ENCODE measurements around the gene RSAD1. TPM values are rescaled to one million over a fixed set of nuclear protein-coding genes. Genes with fewer than 3 reads are reported as not detected.

RSAD1 gene
- total RNA-seq, 4 donors from 2014 or later: 30.2 to 50.1 (median 34.7) TPM

- DNase-seq: no peak
- Histone ChIP-seq H3K36me3 (peaks cover 0 to 6% of the 10 kb centered on the region in 2 donors), H3K9me3 (no peaks in the 10 kb centered on the region), H3K4me1 (peaks cover 35% of the 10 kb centered on the region in 2 donors), H3K27ac (peak overlapping the region; percentile 33 to 87 (median 86)), H3K4me3 (replicated peaks in 1 of 3) (no peak overlapping the region), H3K27me3 (no peaks in the 10 kb centered on the region)
- intact Hi-C loops (cut with DNase I): loop anchor here (10.0 kb wide), 2 partner anchors 145 to 205 kb away; no protein-coding TSS in a partner anchor
- TF ChIP-seq, protein P1, sequence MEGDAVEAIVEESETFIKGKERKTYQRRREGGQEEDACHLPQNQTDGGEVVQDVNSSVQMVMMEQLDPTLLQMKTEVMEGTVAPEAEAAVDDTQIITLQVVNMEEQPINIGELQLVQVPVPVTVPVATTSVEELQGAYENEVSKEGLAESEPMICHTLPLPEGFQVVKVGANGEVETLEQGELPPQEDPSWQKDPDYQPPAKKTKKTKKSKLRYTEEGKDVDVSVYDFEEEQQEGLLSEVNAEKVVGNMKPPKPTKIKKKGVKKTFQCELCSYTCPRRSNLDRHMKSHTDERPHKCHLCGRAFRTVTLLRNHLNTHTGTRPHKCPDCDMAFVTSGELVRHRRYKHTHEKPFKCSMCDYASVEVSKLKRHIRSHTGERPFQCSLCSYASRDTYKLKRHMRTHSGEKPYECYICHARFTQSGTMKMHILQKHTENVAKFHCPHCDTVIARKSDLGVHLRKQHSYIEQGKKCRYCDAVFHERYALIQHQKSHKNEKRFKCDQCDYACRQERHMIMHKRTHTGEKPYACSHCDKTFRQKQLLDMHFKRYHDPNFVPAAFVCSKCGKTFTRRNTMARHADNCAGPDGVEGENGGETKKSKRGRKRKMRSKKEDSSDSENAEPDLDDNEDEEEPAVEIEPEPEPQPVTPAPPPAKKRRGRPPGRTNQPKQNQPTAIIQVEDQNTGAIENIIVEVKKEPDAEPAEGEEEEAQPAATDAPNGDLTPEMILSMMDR (IDR thresholded peaks at IDR 0.05): no peak
- no peak for TF ChIP-seq POLR2A (IDR thresholded peaks at IDR 0.05)
- WGBS, 2 donors: 85 to 87% methylated on average over 7 of the region's 7 CpGs
Observed at GRCh38 chr17:50480142-50480764, 1.6 kb downstream of the RSAD1 start.

DNA sequence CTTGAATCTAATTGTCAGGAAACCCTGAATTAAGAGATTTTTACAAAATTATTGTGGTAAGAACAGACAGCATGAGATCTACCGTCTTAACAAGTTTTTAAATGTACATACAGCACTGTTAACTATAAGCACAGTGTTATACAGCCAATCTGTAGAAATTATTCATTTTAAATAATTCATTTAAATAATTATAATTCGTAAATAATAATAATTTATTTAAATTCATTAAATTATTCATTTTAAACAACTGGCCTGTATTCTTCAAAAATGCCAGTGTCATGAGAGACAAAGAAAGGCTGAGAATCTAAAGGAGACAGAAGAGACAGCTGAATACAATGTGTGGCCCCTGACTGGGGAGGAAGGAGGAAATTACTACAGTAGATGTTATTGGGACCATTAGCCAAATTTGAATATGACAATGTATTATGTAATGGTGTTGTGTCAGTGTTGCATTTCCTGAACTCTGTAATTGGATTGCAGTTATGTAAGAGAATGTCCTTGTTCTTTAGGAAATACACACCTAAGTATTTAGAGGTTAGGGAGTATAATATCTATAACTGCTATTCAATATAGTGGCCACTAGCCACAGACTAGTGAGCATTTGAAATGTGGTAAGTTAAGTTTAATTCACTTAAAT, 2.3 kb downstream of the RSAD1 start:
- DNase-seq: no peak
- Histone ChIP-seq H3K4me1 (peaks cover 35% of the 10 kb centered on the region in 2 donors), H3K27me3 (no peaks in the 10 kb centered on the region), H3K4me3 (replicated peaks in 1 of 3) (no peak overlapping the region), H3K9me3 (no peaks in the 10 kb centered on the region), H3K36me3 (peaks cover 7 to 10% of the 10 kb centered on the region in 2 donors), H3K27ac (peak overlapping the region in 2 of 3 donors; percentile 29 to 32)
- intact Hi-C loops (cut with DNase I): loop anchor here (10.0 kb wide), 2 partner anchors 144 to 204 kb away; no protein-coding TSS in a partner anchor
- no peak for TF ChIP-seq POLR2A (IDR thresholded peaks at IDR 0.05)
- TF ChIP-seq, protein P1 (IDR thresholded peaks at IDR 0.05): no peak
- 92 to 96% methylated on average over 2 of the region's 2 CpGs for WGBS, 2 donors

DNA sequence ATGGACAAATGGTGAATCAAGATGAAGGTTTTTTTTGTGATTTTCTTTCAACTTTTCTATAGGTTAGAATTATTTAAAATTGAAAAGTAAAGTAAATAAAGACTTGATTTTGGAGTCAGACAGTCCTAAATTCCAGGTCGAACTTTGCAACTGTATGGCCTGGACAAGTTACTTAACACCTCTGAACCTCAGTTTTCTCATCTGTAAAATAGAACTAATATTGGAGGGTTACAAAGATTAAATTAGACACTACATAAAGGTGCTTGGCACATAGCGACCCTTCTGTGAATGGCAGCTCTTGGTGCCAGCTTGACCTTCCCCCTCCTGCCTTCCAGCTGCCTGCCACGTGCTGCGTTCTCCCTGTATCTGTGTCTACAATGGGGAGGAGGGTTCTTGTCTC, 3.0 kb downstream of the RSAD1 start:
- intact Hi-C loops (cut with DNase I): loop anchor here (10.0 kb wide), 2 partner anchors 143 to 203 kb away; no protein-coding TSS in a partner anchor

DNA sequence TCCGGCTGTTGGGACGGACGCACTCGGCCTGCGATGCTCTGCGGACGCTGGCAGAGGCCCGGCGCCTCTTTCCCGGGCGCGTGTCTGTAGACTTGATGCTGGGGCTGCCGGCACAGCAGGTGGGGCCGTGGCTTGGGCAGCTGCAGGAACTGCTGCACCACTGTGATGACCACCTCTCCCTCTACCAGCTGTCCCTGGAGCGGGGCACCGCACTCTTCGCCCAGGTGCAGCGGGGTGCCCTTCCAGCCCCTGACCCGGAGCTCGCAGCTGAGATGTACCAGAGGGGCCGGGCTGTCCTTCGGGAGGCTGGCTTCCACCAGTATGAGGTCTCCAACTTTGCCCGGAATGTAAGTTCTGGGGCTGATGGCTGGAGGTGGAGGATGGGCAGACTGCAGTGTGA, 3.5 kb downstream of the RSAD1 start:
- WGBS, 2 donors: 75 to 92% methylated on average over 6 to 23 of the region's 23 CpGs
- Histone ChIP-seq H3K4me3 (replicated peaks in 1 of 3) (no peak overlapping the region), H3K36me3 (peaks cover 9 to 10% of the 10 kb centered on the region in 2 donors), H3K4me1 (peaks cover 35% of the 10 kb centered on the region in 2 donors), H3K9me3 (no peaks in the 10 kb centered on the region), H3K27me3 (no peaks in the 10 kb centered on the region), H3K27ac (peak overlapping the region in 1 of 3 donors; percentile 93)
- TF ChIP-seq POLR2A (IDR thresholded peaks at IDR 0.05): no peak
- TF ChIP-seq, protein P1 (IDR thresholded peaks at IDR 0.05): no peak
- DNase-seq: no peak
- intact Hi-C loops (cut with DNase I): loop anchor here (10.0 kb wide), 2 partner anchors 143 to 203 kb away; no protein-coding TSS in a partner anchor

More for the DNA sequence above, 3.0 kb downstream of the RSAD1 start:
- H3K4me1 ChIP-seq: peaks cover 35% of the 10 kb centered on the region in 2 donors
- H3K9me3 ChIP-seq: no peaks in the 10 kb centered on the region
- DNase-seq: no peak
- H3K27ac ChIP-seq: no peak overlapping the region
- peaks cover 9 to 10% of the 10 kb centered on the region in 2 donors for H3K36me3 ChIP-seq
- H3K27me3 ChIP-seq: no peaks in the 10 kb centered on the region
- 84% methylated on average over 4 of the region's 4 CpGs for WGBS, 2 donors
- H3K4me3 ChIP-seq (replicated peaks in 1 of 3): no peak overlapping the region
- TF ChIP-seq, protein P1 (IDR thresholded peaks at IDR 0.05): no peak
- TF ChIP-seq POLR2A (IDR thresholded peaks at IDR 0.05): no peak

DNA sequence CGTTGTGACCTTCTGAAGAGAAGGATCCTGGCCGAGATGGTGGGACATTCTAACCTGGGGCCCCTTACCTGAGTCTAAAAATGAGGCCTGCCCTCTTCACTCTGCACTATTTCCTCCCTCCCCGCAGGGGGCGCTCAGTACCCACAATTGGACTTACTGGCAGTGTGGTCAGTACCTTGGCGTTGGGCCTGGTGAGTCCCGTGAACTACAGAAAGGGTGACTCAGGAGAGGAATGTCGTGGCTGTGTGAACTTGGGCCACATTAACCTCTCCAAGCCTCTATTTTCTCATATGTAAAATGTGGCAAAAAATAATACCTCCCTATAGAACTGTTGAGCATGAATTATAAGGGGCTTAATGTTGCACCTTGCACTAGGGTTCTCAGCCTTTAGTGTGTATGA, 3.9 kb downstream of the RSAD1 start:
- peak overlapping the region; percentile 90 to 98 (median 93) for H3K27ac ChIP-seq
- intact Hi-C loops (cut with DNase I): loop anchor here (10.0 kb wide), 2 partner anchors 142 to 202 kb away; no protein-coding TSS in a partner anchor
- DNase-seq: peak; percentile 99
- H3K36me3 ChIP-seq: peaks cover 9 to 10% of the 10 kb centered on the region in 2 donors
- H3K27me3 ChIP-seq: no peaks in the 10 kb centered on the region
- TF ChIP-seq POLR2A (IDR thresholded peaks at IDR 0.05): no peak
- TF ChIP-seq, protein P1 (IDR thresholded peaks at IDR 0.05): peak; percentile 53 to 99 (median 90)
- no peaks in the 10 kb centered on the region for H3K9me3 ChIP-seq
- WGBS, 2 donors: 5 to 6% methylated on average over 7 of the region's 7 CpGs
- no peak overlapping the region for H3K4me3 ChIP-seq (replicated peaks in 1 of 3)
- H3K4me1 ChIP-seq: peaks cover 35% of the 10 kb centered on the region in 2 donors

Data from thyroid gland (tissue), 4 donors.